Panc1 (cell line): Measurements from ENCODE around the gene VHLL. TPM values are rescaled to one million over a fixed set of nuclear protein-coding genes. Genes with fewer than 3 reads are reported as not detected.

Source experiments
- ATAC-seq: fragments of 200-7000 bp; cut with Tn5 transposase; 2 replicates; pipeline ENCODE4 v1.9.1; 2020; ENCODE audit warnings: mild to moderate bottlenecking, moderate library complexity
- BruUV-seq: library from RNA; stranded (reverse); fragments of 400-500 nt; replicated peaks from 2 replicates; lab custom pipeline; 2021; lab: Mats Ljungman, UMichigan
- CTCF ChIA-PET: fragments of 300-600 bp; sonication (Branson Sonifier 250); formaldehyde crosslinking; loops from one replicate; lab custom pipeline; 2022; ENCODE audit warnings: antibody characterized with exemption; lab: Charles Lee
- POLR2A ChIA-PET: fragments of 300-600 bp; sonication (Branson Sonifier 250); formaldehyde crosslinking; loops from one replicate; lab custom pipeline; 2022; ENCODE audit warnings: antibody characterized with exemption; lab: Charles Lee
- DNase-seq: peaks from one replicate; pipeline ENCODE4 v3.0.0-alpha.2; 2010; ENCODE audit warnings: low read depth, low spot score
- H3K27ac ChIP-seq: 2 replicates; pipeline ENCODE4 v1.5.1; 2011; ENCODE audit warnings: mild to moderate bottlenecking, low read length, inconsistent platforms
- H3K27me3 ChIP-seq: fragments of 200-500 bp; sonication (Bioruptor generic); 2 replicates; pipeline ENCODE4 v1.6.0; 2014; ENCODE audit warnings: low read length, inconsistent platforms; ENCODE audit not compliant: control insufficient read depth, insufficient read depth
- H3K36me3 ChIP-seq: fragments of 200-500 bp; sonication (Bioruptor generic); 2 replicates; pipeline ENCODE4 v1.5.1; 2014; ENCODE audit warnings: inconsistent platforms, mild to moderate bottlenecking, low read length, moderate library complexity; ENCODE audit not compliant: control insufficient read depth, insufficient read depth
- H3K4me1 ChIP-seq: 2 replicates; pipeline ENCODE4 v1.5.1; 2011; ENCODE audit warnings: inconsistent platforms, mild to moderate bottlenecking, low read length, moderate library complexity; ENCODE audit not compliant: control insufficient read depth, insufficient read depth
- H3K4me3 ChIP-seq, 2 experiments: 2 replicates each; pipeline ENCODE4 v1.5.1; 2011 to 2012; ENCODE audit warnings: low read depth in 2 of 2, low read length in 2 of 2, mild to moderate bottlenecking in 2 of 2, inconsistent platforms in 1 of 2, moderate library complexity in 1 of 2
- H3K9me3 ChIP-seq: fragments of 200-500 bp; sonication (Bioruptor generic); 2 replicates; pipeline ENCODE4 v1.5.1; 2014; ENCODE audit warnings: low read depth, mild to moderate bottlenecking, inconsistent platforms, low read length, moderate library complexity; ENCODE audit not compliant: control insufficient read depth, insufficient read depth
- POLR2AphosphoS5 ChIP-seq: IDR thresholded peaks from 2 replicates; pipeline ENCODE4 v1.6.1; 2012; ENCODE audit warnings: mild to moderate bottlenecking, low read depth, low read length, moderate library complexity
- SIN3A ChIP-seq: IDR thresholded peaks from 2 replicates; pipeline ENCODE4 v1.6.1; 2012; ENCODE audit warnings: low read depth, mild to moderate bottlenecking, low read length, moderate library complexity, borderline replicate concordance; ENCODE audit not compliant: insufficient read depth
- TCF7L2 ChIP-seq: IDR thresholded peaks from 2 replicates; pipeline ENCODE4 v1.6.1; 2011; ENCODE audit warnings: mild to moderate bottlenecking, low read depth, low read length, inconsistent platforms
- in situ Hi-C: cut with HindIII; loops from 2 replicates; pipeline ENCODE4 v1.10.0; 2016; ENCODE audit warnings: low sequenced_read_pairs, low pct_unique_long_range_greater_than_20kb
- intact Hi-C: fragments of 100-400 bp; cut with micrococcal nuclease; formaldehyde crosslinking; loops from one replicate; pipeline ENCODE4 v1.10.0; 2022; ENCODE audit not compliant: unreplicated experiment
- total RNA-seq: library from RNA; stranded (reverse); gene quantifications from one replicate; pipeline ENCODE4 v1.2.1, GENCODE V29; 2021; ENCODE audit not compliant: unreplicated experiment
- TF ChIP-seq, protein P1 (sequence below): fragments of 450-650 bp; IDR thresholded peaks from 2 replicates; pipeline ENCODE4 v1.5.1; 2017; ENCODE audit warnings: mild to moderate bottlenecking
- TF ChIP-seq, protein P2 (sequence below), 2 experiments: IDR thresholded peaks; 2 replicates each; pipeline ENCODE4 v1.6.1; 2011 to 2012; ENCODE audit warnings: low read depth in 2 of 2, control low read depth in 1 of 2, low read length in 1 of 2, mild to moderate bottlenecking in 1 of 2, moderate library complexity in 1 of 2; ENCODE audit not compliant: insufficient read depth in 1 of 2

VHLL gene
- total RNA-seq, 1 experiment from 2014 or later: 0.28 TPM

DNA sequence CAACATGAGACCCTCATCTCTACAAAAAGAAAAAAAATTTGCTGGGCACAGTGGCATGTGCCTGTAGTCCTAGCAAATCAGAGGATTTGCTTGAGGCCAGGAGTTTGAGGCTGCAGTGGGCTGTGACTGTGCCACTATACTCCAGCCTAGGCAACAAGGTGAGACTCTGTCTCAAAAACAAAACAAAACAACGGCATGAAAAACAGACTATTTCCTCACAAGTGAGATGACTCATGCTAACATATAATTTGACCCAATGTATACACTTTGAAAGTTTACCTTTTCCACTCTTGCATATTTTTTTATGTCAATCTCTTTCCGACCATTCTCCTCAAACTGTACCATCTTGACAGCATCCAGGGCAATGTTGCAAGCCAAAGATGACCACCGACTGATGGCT lies 21.5 kb upstream of the VHLL start:
- Histone ChIP-seq H3K9me3 (no peaks in the 10 kb centered on the region), H3K27me3 (no peaks in the 10 kb centered on the region), H3K4me3 (no peak overlapping the region), H3K4me1 (no peaks in the 10 kb centered on the region), H3K27ac (no peak overlapping the region), H3K36me3 (peaks cover 48% of the 10 kb centered on the region)
- intact Hi-C loops (no loop called here), in situ Hi-C loops (no loop called here)
- ChIA-PET POLR2A (no interaction called here), CTCF (interaction anchor here (0.5 kb wide), 1 partner anchor 1169 kb away, joined by 8 read pairs; no protein-coding TSS in a partner anchor)
- no TSS peak for BruUV-seq
- ATAC-seq (no peak), DNase-seq (no peak)
- TF ChIP-seq POLR2AphosphoS5 (no peak), SIN3A (no peak), TCF7L2 (no peak)
- TF ChIP-seq, protein P1, sequence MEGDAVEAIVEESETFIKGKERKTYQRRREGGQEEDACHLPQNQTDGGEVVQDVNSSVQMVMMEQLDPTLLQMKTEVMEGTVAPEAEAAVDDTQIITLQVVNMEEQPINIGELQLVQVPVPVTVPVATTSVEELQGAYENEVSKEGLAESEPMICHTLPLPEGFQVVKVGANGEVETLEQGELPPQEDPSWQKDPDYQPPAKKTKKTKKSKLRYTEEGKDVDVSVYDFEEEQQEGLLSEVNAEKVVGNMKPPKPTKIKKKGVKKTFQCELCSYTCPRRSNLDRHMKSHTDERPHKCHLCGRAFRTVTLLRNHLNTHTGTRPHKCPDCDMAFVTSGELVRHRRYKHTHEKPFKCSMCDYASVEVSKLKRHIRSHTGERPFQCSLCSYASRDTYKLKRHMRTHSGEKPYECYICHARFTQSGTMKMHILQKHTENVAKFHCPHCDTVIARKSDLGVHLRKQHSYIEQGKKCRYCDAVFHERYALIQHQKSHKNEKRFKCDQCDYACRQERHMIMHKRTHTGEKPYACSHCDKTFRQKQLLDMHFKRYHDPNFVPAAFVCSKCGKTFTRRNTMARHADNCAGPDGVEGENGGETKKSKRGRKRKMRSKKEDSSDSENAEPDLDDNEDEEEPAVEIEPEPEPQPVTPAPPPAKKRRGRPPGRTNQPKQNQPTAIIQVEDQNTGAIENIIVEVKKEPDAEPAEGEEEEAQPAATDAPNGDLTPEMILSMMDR: no peak
- TF ChIP-seq, protein P2, sequence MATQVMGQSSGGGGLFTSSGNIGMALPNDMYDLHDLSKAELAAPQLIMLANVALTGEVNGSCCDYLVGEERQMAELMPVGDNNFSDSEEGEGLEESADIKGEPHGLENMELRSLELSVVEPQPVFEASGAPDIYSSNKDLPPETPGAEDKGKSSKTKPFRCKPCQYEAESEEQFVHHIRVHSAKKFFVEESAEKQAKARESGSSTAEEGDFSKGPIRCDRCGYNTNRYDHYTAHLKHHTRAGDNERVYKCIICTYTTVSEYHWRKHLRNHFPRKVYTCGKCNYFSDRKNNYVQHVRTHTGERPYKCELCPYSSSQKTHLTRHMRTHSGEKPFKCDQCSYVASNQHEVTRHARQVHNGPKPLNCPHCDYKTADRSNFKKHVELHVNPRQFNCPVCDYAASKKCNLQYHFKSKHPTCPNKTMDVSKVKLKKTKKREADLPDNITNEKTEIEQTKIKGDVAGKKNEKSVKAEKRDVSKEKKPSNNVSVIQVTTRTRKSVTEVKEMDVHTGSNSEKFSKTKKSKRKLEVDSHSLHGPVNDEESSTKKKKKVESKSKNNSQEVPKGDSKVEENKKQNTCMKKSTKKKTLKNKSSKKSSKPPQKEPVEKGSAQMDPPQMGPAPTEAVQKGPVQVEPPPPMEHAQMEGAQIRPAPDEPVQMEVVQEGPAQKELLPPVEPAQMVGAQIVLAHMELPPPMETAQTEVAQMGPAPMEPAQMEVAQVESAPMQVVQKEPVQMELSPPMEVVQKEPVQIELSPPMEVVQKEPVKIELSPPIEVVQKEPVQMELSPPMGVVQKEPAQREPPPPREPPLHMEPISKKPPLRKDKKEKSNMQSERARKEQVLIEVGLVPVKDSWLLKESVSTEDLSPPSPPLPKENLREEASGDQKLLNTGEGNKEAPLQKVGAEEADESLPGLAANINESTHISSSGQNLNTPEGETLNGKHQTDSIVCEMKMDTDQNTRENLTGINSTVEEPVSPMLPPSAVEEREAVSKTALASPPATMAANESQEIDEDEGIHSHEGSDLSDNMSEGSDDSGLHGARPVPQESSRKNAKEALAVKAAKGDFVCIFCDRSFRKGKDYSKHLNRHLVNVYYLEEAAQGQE (IDR thresholded peaks at IDR 0.05; ENCODE audit: insufficient read depth in 1 of 2, low read depth in 2 of 2, low read length in 1 of 2): no peak

DNA sequence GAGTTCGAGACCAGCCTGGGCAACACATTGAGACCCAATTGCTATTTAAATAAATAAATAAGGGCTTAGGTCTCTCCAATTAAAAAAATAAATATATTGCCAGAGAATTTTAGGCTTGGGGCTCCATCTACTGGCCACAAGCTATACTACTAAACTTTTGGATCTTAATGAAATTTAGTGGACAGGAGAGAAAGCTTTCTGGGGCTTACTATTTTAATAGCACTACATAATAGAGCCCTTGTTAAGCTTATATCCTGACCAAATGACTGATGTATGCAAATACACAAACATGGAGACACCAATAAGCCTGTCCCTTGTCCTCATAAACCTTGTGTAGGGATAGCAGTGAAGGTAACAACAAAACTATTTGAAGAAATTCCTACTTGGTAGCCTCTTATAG lies 20.6 kb upstream of the VHLL start:
- Histone ChIP-seq H3K4me1 (no peaks in the 10 kb centered on the region), H3K4me3 (no peak overlapping the region), H3K27me3 (no peaks in the 10 kb centered on the region), H3K36me3 (peaks cover 52% of the 10 kb centered on the region), H3K27ac (no peak overlapping the region), H3K9me3 (no peaks in the 10 kb centered on the region)
- ChIA-PET POLR2A (no interaction called here), CTCF (interaction anchor here (0.7 kb wide), 1 partner anchor 229 kb away, joined by 3 read pairs; no protein-coding TSS in a partner anchor)
- intact Hi-C loops: no loop called here
- DNase-seq: no peak
- no TSS peak for BruUV-seq
- TF ChIP-seq SIN3A: no peak
- TF ChIP-seq TCF7L2: no peak
- TF ChIP-seq, protein P1: peak; percentile 76
- in situ Hi-C loops: no loop called here
- no peak for ATAC-seq
